IPS DF 19.7 (cell line): ENCODE results near the gene OR51T1.

ENCODE experiments used
- DNase-seq: peaks from one replicate; pipeline ENCODE4 v3.0.0-alpha.2; 2013; ENCODE audit warnings: low read depth, low spot score

Gene OR51T1

DNA sequence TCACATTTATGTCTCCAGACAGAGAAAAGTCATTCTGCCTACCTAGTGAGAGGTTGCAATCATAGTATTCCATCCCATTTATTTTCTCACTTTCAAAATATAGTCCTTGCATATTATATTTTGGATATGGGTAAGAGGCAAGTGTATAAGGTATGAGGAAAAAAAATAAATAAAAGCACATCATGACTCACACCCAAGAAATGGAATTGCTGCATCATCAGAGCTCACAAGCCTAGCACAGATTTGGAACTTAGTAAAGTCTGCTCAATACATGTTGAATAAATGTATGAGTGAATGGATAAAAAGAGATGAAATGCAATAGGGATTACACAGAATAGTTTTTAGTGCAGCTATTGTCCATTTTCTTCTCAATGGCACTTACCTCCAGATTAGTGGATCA lies 44.9 kb downstream of the OR51T1 start:
- no peak for DNase-seq
